ENCODE results near the gene CLINT1.

DNA sequence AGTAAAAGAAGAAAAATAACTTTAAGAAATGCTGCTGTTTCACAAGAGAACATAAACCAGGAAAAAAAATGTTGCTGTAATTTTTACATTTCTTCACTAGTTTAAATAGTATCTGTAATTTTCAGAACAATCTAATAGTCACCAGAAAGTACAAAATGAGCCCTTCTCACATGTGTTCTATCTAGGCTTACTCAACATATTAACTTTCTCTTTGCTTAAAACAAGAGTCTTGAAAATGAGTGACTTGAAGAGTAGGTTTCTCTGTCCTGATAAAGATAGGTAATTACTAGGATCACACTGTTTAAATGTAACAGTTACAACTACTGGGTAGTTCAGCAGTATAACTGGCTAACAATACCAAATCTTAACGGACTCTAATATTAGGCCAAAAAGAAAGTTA is 37.5 kb downstream of the CLINT1 start:
- TF ChIP-seq TEAD4 (IDR thresholded peaks at IDR 0.05) (no peak), EGR1 (IDR thresholded peaks at IDR 0.05) (no peak), CREB1 (IDR thresholded peaks at IDR 0.05; ENCODE audit: low read depth) (no peak), REST (IDR thresholded peaks at IDR 0.05; ENCODE audit: low read depth) (no peak), TAF1 (IDR thresholded peaks at IDR 0.05; ENCODE audit: low read depth) (no peak), EP300 (IDR thresholded peaks at IDR 0.05; ENCODE audit: borderline replicate concordance) (no peak), NFIC (IDR thresholded peaks at IDR 0.05) (no peak)
